DND-41 (cell line): ENCODE results near the gene ZCCHC14.

Experiments
- CTCF ChIP-seq: IDR thresholded peaks from 2 replicates; pipeline ENCODE4 v1.5.1; 2012; ENCODE audit warnings: borderline replicate concordance, low read length, moderate library complexity, mild to moderate bottlenecking; ENCODE audit not compliant: poor library complexity, severe bottlenecking; ENCODE audit errors: extremely low read depth
- EZH2 ChIP-seq: IDR thresholded peaks from 3 replicates; pipeline ENCODE4 v1.6.1; 2012; ENCODE audit warnings: borderline replicate concordance, low read depth, mild to moderate bottlenecking, moderate library complexity, low read length, inconsistent platforms; ENCODE audit not compliant: severe bottlenecking

- TF ChIP-seq CTCF: no peak
- no peak for TF ChIP-seq EZH2
Measured at GRCh38 chr16:87426423-87427215, 66.2 kb downstream of the ZCCHC14 start.
